ENCODE measurements around the gene CERS4. TPM values are rescaled to one million over a fixed set of nuclear protein-coding genes. Genes with fewer than 3 reads are reported as not detected.

CERS4 gene
- polyA plus RNA-seq, 1 donor from 2014 or later, result 59.3 TPM

GRCh38 chr19:8210421-8211101, 1.4 kb downstream of the CERS4 start:
- Histone ChIP-seq H3F3A (ENCODE audit: insufficient read depth, low read length, poor library complexity, severe bottlenecking) (no peaks in the 10 kb centered on the region), H3K4me2 (ENCODE audit: low read length) (peak overlapping the region; percentile 56), H3K9me3 (ENCODE audit: low read length) (no peaks in the 10 kb centered on the region), H3K9ac (ENCODE audit: low read length) (peak overlapping the region; percentile 88), H3K27me3 (ENCODE audit: insufficient read depth, low read depth, low read length) (no peaks in the 10 kb centered on the region), H3K27ac (ENCODE audit: low read length) (peak overlapping the region; percentile 81), H4K20me1 (ENCODE audit: insufficient read depth) (no peaks in the 10 kb centered on the region), H3K79me2 (replicated peaks; ENCODE audit: insufficient read depth, low read length) (peaks cover 16% of the 10 kb centered on the region), H3K4me3 (ENCODE audit: low read length) (peak overlapping the region; percentile 86), H3K36me3 (ENCODE audit: insufficient read depth, low read length) (no peaks in the 10 kb centered on the region), H2AFZ (ENCODE audit: low read depth, low read length) (peak overlapping the region; percentile 83), H3K9me2 (ENCODE audit: insufficient read depth, low read length) (no peaks in the 10 kb centered on the region)
- TF ChIP-seq REST (IDR thresholded peaks at IDR 0.05; ENCODE audit: borderline replicate concordance), result no peak
- no peak for TF ChIP-seq MXI1 (conservative IDR thresholded peaks at IDR 0.05; ENCODE audit: poor library complexity, severe bottlenecking)
- TF ChIP-seq EP300 (conservative IDR thresholded peaks at IDR 0.05; ENCODE audit: poor library complexity, severe bottlenecking), result no peak
- no peak for TF ChIP-seq POLR2AphosphoS5 (IDR thresholded peaks at IDR 0.05)
- no peak for TF ChIP-seq RAD21 (conservative IDR thresholded peaks at IDR 0.05)
- no peak for TF ChIP-seq SMC3 (conservative IDR thresholded peaks at IDR 0.05; ENCODE audit: poor library complexity)
- no peak for TF ChIP-seq EZH2 (IDR thresholded peaks at IDR 0.05; ENCODE audit: borderline replicate concordance, insufficient read depth, low read length, poor library complexity, severe bottlenecking)
- TF ChIP-seq TAF1 (IDR thresholded peaks at IDR 0.05; ENCODE audit: low read depth), result no peak
- TF ChIP-seq CTCF (IDR thresholded peaks at IDR 0.05; ENCODE audit: poor library complexity, severe bottlenecking), result no peak

GRCh38 chr19:8212212-8212611, 3.0 kb downstream of the CERS4 start:
- H2AFZ ChIP-seq (ENCODE audit: low read depth, low read length), result no peak overlapping the region
- no peak overlapping the region for H3K4me3 ChIP-seq (ENCODE audit: low read length)
- H3K4me2 ChIP-seq (ENCODE audit: low read length), result no peak overlapping the region
- no peak overlapping the region for H3K9ac ChIP-seq (ENCODE audit: low read length)
- TF ChIP-seq POLR2AphosphoS5 (IDR thresholded peaks at IDR 0.05) (no peak), REST (IDR thresholded peaks at IDR 0.05; ENCODE audit: borderline replicate concordance) (no peak), RAD21 (conservative IDR thresholded peaks at IDR 0.05) (no peak), CTCF (IDR thresholded peaks at IDR 0.05; ENCODE audit: poor library complexity, severe bottlenecking) (no peak), EP300 (conservative IDR thresholded peaks at IDR 0.05; ENCODE audit: poor library complexity, severe bottlenecking) (no peak), EZH2 (IDR thresholded peaks at IDR 0.05; ENCODE audit: borderline replicate concordance, insufficient read depth, low read length, poor library complexity, severe bottlenecking) (no peak), SMC3 (conservative IDR thresholded peaks at IDR 0.05; ENCODE audit: poor library complexity) (no peak), MXI1 (conservative IDR thresholded peaks at IDR 0.05; ENCODE audit: poor library complexity, severe bottlenecking) (no peak), TAF1 (IDR thresholded peaks at IDR 0.05; ENCODE audit: low read depth) (no peak)
- H3K9me3 ChIP-seq (ENCODE audit: low read length), result no peaks in the 10 kb centered on the region
- H3F3A ChIP-seq (ENCODE audit: insufficient read depth, low read length, poor library complexity, severe bottlenecking), result no peaks in the 10 kb centered on the region
- H3K9me2 ChIP-seq (ENCODE audit: insufficient read depth, low read length), result no peaks in the 10 kb centered on the region
- H3K27me3 ChIP-seq (ENCODE audit: insufficient read depth, low read depth, low read length), result no peaks in the 10 kb centered on the region
- H3K79me2 ChIP-seq (replicated peaks; ENCODE audit: insufficient read depth, low read length), result peaks cover 16% of the 10 kb centered on the region
- H4K20me1 ChIP-seq (ENCODE audit: insufficient read depth), result no peaks in the 10 kb centered on the region
- H3K27ac ChIP-seq (ENCODE audit: low read length), result no peak overlapping the region
- no peaks in the 10 kb centered on the region for H3K36me3 ChIP-seq (ENCODE audit: insufficient read depth, low read length)

Data from neural cell (in vitro differentiated cells).